ENCODE data around the gene SRL. TPM values are rescaled to one million over a fixed set of nuclear protein-coding genes. Genes with fewer than 3 reads are reported as not detected.
A peak's percentile ranks its signal among the peaks of the same experiment; 100 is the strongest.

Gene SRL
- polyA plus RNA-seq, 3 donors = not detected

DNA sequence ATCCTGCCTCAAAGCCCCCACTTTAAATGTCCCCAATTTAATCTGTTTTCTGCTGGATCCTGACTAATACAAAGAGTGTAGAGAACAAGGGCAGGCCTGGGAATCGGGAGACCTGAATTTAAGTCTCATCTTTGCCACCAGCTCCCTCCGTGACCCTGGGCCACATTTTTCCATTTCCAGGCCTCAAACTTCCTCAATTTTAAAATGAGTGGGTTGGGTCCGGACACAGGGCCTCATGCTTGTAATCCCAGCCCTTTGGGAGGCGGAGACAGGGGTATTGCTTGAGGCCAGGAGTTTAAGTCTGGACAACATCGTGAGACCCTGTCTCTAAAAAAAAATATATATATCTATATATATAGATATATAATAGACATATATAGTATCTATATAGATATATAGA is 61.4 kb downstream of the SRL start:
- H3K9me3 Mint-ChIP-seq = peaks cover 0 to 6% (median 2%) of the 10 kb centered on the region in 7 donors
- Histone ChIP-seq H4K20me1 (ENCODE audit: insufficient read depth, low read length) (no peaks in the 10 kb centered on the region), H2AFZ (ENCODE audit: insufficient read depth, low read depth, low read length, poor library complexity, severe bottlenecking) (no peak overlapping the region), H3K27ac (ENCODE audit: low read depth in 1 of 2, low read length in 2 of 2) (no peak overlapping the region), H3K9me3 (replicated peaks in 1 of 2; ENCODE audit: control insufficient read depth in 1 of 2, insufficient read depth in 1 of 2, low read length in 2 of 2) (peaks cover 0 to 6% of the 10 kb centered on the region in 2 donors), H3K27me3 (ENCODE audit: control insufficient read depth in 2 of 2, insufficient read depth in 2 of 2, low read length in 2 of 2) (peaks cover 17 to 34% of the 10 kb centered on the region in 2 donors), H3K36me3 (replicated peaks in 1 of 2; ENCODE audit: control insufficient read depth in 1 of 2, insufficient read depth in 2 of 2, low read length in 2 of 2) (no peaks in the 10 kb centered on the region), H3K4me3 (replicated peaks in 1 of 3; ENCODE audit: low read depth in 2 of 3, low read length in 3 of 3) (no peak overlapping the region), H3K4me1 (ENCODE audit: control insufficient read depth in 1 of 2, insufficient read depth in 2 of 2, low read length in 2 of 2) (peaks cover 21 to 38% of the 10 kb centered on the region in 2 donors), H3K4me2 (replicated peaks; ENCODE audit: extremely low read depth, low read length, poor library complexity, severe bottlenecking) (no peak overlapping the region), H3K9ac (ENCODE audit: insufficient read depth, low read length, poor library complexity, severe bottlenecking) (no peak overlapping the region), H3K79me2 (ENCODE audit: insufficient read depth, low read length) (no peaks in the 10 kb centered on the region)
- WGBS (ENCODE audit: insufficient coverage) = 45% methylated on average over 2 of the region's 5 CpGs
- peak overlapping the region in 1 of 2 donors; percentile 75 for H3K4me3 Mint-ChIP-seq
- no peak for DNase-seq
- H3K36me3 Mint-ChIP-seq = peaks cover 0 to 3% of the 10 kb centered on the region in 2 donors
- peaks cover 21% of the 10 kb centered on the region for H3K4me1 Mint-ChIP-seq
- H3K27me3 Mint-ChIP-seq (ENCODE audit: low read depth in 3 of 3) = peaks cover 47 to 54% (median 49%) of the 10 kb centered on the region in 3 donors
- H3K27ac Mint-ChIP-seq = peak overlapping the region in 2 of 7 donors; percentile 19 to 22
- TF ChIP-seq, protein P1, sequence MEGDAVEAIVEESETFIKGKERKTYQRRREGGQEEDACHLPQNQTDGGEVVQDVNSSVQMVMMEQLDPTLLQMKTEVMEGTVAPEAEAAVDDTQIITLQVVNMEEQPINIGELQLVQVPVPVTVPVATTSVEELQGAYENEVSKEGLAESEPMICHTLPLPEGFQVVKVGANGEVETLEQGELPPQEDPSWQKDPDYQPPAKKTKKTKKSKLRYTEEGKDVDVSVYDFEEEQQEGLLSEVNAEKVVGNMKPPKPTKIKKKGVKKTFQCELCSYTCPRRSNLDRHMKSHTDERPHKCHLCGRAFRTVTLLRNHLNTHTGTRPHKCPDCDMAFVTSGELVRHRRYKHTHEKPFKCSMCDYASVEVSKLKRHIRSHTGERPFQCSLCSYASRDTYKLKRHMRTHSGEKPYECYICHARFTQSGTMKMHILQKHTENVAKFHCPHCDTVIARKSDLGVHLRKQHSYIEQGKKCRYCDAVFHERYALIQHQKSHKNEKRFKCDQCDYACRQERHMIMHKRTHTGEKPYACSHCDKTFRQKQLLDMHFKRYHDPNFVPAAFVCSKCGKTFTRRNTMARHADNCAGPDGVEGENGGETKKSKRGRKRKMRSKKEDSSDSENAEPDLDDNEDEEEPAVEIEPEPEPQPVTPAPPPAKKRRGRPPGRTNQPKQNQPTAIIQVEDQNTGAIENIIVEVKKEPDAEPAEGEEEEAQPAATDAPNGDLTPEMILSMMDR (IDR thresholded peaks at IDR 0.05) = no peak
- intact Hi-C loops (cut with micrococcal nuclease) = loop anchor here in 1 of 2 donors (10.0 kb wide), 1 partner anchor 566 kb away; the partner anchor contains the start of gene SLX4

DNA sequence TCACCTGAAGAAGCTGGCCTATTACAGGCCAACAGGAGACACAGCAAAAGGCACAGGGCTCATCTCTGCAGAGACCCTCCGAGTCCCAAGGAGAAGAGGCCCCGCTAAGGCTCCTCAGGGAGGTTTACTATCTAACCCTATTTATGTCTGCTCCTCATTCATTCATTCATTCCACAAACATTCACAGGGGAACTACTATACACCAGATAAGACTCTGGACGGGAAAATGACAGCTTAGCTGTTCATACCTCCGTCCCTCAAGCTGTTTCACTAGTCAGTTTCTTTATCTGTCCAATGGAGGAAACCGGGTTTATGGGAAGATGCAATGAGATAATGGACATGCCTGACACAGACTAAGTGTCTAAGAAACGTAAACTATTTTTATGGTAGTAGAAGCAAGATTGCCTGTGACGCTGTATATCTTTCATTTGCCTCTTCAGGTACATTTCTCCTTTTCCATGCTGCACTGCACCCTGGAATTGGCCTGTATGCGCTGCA is 62.1 kb downstream of the SRL start:
- H3K36me3 Mint-ChIP-seq = peaks cover 0 to 3% of the 10 kb centered on the region in 2 donors
- DNase-seq = no peak
- H3K4me1 Mint-ChIP-seq = peaks cover 21% of the 10 kb centered on the region
- Histone ChIP-seq H3K36me3 (replicated peaks in 1 of 2; ENCODE audit: control insufficient read depth in 1 of 2, insufficient read depth in 2 of 2, low read length in 2 of 2) (no peaks in the 10 kb centered on the region), H3K27me3 (ENCODE audit: control insufficient read depth in 2 of 2, insufficient read depth in 2 of 2, low read length in 2 of 2) (peaks cover 11 to 28% of the 10 kb centered on the region in 2 donors), H3K9ac (ENCODE audit: insufficient read depth, low read length, poor library complexity, severe bottlenecking) (no peak overlapping the region), H3K27ac (ENCODE audit: low read depth in 1 of 2, low read length in 2 of 2) (no peak overlapping the region), H3K9me3 (replicated peaks in 1 of 2; ENCODE audit: control insufficient read depth in 1 of 2, insufficient read depth in 1 of 2, low read length in 2 of 2) (peaks cover 0 to 6% of the 10 kb centered on the region in 2 donors), H3K4me1 (ENCODE audit: control insufficient read depth in 1 of 2, insufficient read depth in 2 of 2, low read length in 2 of 2) (peaks cover 21 to 38% of the 10 kb centered on the region in 2 donors), H3K79me2 (ENCODE audit: insufficient read depth, low read length) (no peaks in the 10 kb centered on the region), H2AFZ (ENCODE audit: insufficient read depth, low read depth, low read length, poor library complexity, severe bottlenecking) (no peak overlapping the region), H3K4me2 (replicated peaks; ENCODE audit: extremely low read depth, low read length, poor library complexity, severe bottlenecking) (no peak overlapping the region), H3K4me3 (replicated peaks in 1 of 3; ENCODE audit: low read depth in 2 of 3, low read length in 3 of 3) (no peak overlapping the region), H4K20me1 (ENCODE audit: insufficient read depth, low read length) (no peaks in the 10 kb centered on the region)
- H3K9me3 Mint-ChIP-seq = peaks cover 0 to 6% (median 2%) of the 10 kb centered on the region in 7 donors
- TF ChIP-seq, protein P1 (IDR thresholded peaks at IDR 0.05) = no peak
- intact Hi-C loops (cut with micrococcal nuclease) = loop anchor here in 1 of 2 donors (10.0 kb wide), 1 partner anchor 565 kb away; the partner anchor contains the start of gene SLX4
- peak overlapping the region in 1 of 2 donors; percentile 75 for H3K4me3 Mint-ChIP-seq
- H3K27ac Mint-ChIP-seq = peak overlapping the region in 3 of 7 donors; percentile 8 to 79 (median 22)
- peaks cover 41 to 55% (median 54%) of the 10 kb centered on the region in 3 donors for H3K27me3 Mint-ChIP-seq (ENCODE audit: low read depth in 3 of 3)
- no CpG with 5 or more reads among the region's 8 CpGs for WGBS (ENCODE audit: insufficient coverage)
